GM18508 (cell line): ENCODE results near the gene PLPP3.
"Not testable (repeated sequence)": the region's sequence is repeated elsewhere in the genome, so short reads cannot be mapped to it uniquely, and the experiment has no call there.

Experiments
- ATAC-seq: cut with Tn5 transposase; IDR thresholded peaks from one replicate; pipeline ENCODE4 v1.9.1; 2021; ENCODE audit warnings: moderate number of reproducible peaks; ENCODE audit not compliant: insufficient read depth, unreplicated experiment

The PLPP3 gene

GRCh38 chr1:56578963-56579875 lies at the start of gene PLPP3:
Gene PLPP3 (minus strand): TSS chr1:56579563. CDS start chr1:56579016, 547 bp downstream.
- ATAC-seq, result no peak

GRCh38 chr1:56627636-56628039 lies 48.3 kb upstream of the PLPP3 start:
- no peak for ATAC-seq

- no peak for ATAC-seq
Observed at GRCh38 chr1:56627019-56627635, 47.8 kb upstream of the PLPP3 start.

- ATAC-seq, result no peak
Observed at GRCh38 chr1:56626546-56626945, 47.2 kb upstream of the PLPP3 start.

GRCh38 chr1:56625819-56626440 lies 46.6 kb upstream of the PLPP3 start:
- no peak for ATAC-seq

- no peak for ATAC-seq
Observed at GRCh38 chr1:56617141-56617540, 37.8 kb upstream of the PLPP3 start.

- not testable (repeated sequence) for ATAC-seq
Observed at GRCh38 chr1:56610770-56611169, 31.4 kb upstream of the PLPP3 start.

- not testable (repeated sequence) for ATAC-seq
Observed at GRCh38 chr1:56610097-56610496, 30.7 kb upstream of the PLPP3 start.

GRCh38 chr1:56595397-56596191 lies 16.2 kb upstream of the PLPP3 start:
- ATAC-seq, result not testable (repeated sequence)

GRCh38 chr1:56591909-56592308 lies 12.5 kb upstream of the PLPP3 start:
- no peak for ATAC-seq

GRCh38 chr1:56590520-56591011 lies 11.2 kb upstream of the PLPP3 start:
- ATAC-seq, result no peak

GRCh38 chr1:56589369-56589768 lies 10.0 kb upstream of the PLPP3 start:
- ATAC-seq, result no peak

GRCh38 chr1:56586502-56586901 lies 7.1 kb upstream of the PLPP3 start:
- no peak for ATAC-seq

- ATAC-seq, result no peak
Observed at GRCh38 chr1:56585985-56586384, 6.6 kb upstream of the PLPP3 start.

GRCh38 chr1:56584910-56585528 lies 5.7 kb upstream of the PLPP3 start:
- no peak for ATAC-seq

- no peak for ATAC-seq
Observed at GRCh38 chr1:56583957-56584468, 4.7 kb upstream of the PLPP3 start.

GRCh38 chr1:56580771-56581170 lies 1.4 kb upstream of the PLPP3 start:
- ATAC-seq, result no peak

- no peak for ATAC-seq
Observed at GRCh38 chr1:56578138-56578962, 1.0 kb downstream of the PLPP3 start.
